Neural progenitor cell (in vitro differentiated cells): ENCODE measurements around the gene MYO5A. TPM values are rescaled to one million over a fixed set of nuclear protein-coding genes. Genes with fewer than 3 reads are reported as not detected.

Experiments used
- DNase-seq: peaks from one replicate; pipeline ENCODE4 v3.0.0-alpha.2; 2016; ENCODE audit warnings: low spot score
- H2AFZ ChIP-seq: fragments of 200-600 bp; sonication (generic); replicated peaks from 2 replicates; pipeline ENCODE4 v1.6.1; 2016; ENCODE audit warnings: antibody characterized with exemption
- H3F3A ChIP-seq: fragments of 200-600 bp; sonication (generic); 2 replicates; pipeline ENCODE4 v1.6.1; 2016; ENCODE audit warnings: antibody characterized with exemption, low read depth
- H3K27ac ChIP-seq: fragments of 200-600 bp; sonication (generic); 2 replicates; pipeline ENCODE4 v1.5.1; 2016; ENCODE audit warnings: mild to moderate bottlenecking
- H3K27me3 ChIP-seq: fragments of 200-600 bp; sonication (generic); 2 replicates; pipeline ENCODE4 v1.6.1; 2016; ENCODE audit warnings: mild to moderate bottlenecking, moderate library complexity
- H3K36me3 ChIP-seq: fragments of 200-600 bp; sonication (generic); 2 replicates; pipeline ENCODE4 v1.5.1; 2016
- H3K4me1 ChIP-seq: fragments of 200-600 bp; sonication (generic); 2 replicates; pipeline ENCODE4 v1.6.1; 2016; ENCODE audit warnings: mixed run types
- H3K4me2 ChIP-seq: fragments of 200-600 bp; sonication (generic); 2 replicates; pipeline ENCODE4 v1.6.1; 2016
- H3K4me3 ChIP-seq: fragments of 200-600 bp; sonication (generic); 2 replicates; pipeline ENCODE4 v1.5.1; 2016
- H3K79me2 ChIP-seq: fragments of 200-600 bp; sonication (generic); 2 replicates; pipeline ENCODE4 v1.6.1; 2016; ENCODE audit warnings: low read depth
- H3K9ac ChIP-seq: fragments of 200-600 bp; sonication (generic); 2 replicates; pipeline ENCODE4 v1.6.1; 2016
- H3K9me3 ChIP-seq: fragments of 200-600 bp; sonication (generic); 2 replicates; pipeline ENCODE4 v1.5.1; 2016; ENCODE audit warnings: low read depth
- H4K20me1 ChIP-seq: fragments of 200-600 bp; sonication (generic); 2 replicates; pipeline ENCODE4 v1.6.1; 2016; ENCODE audit warnings: low read depth
- H3K27ac Mint-ChIP-seq: 3 replicates; pipeline ENCODE4 v1.8.0; 2021; ENCODE audit warnings: mixed read lengths
- H3K27me3 Mint-ChIP-seq: 2 replicates; pipeline ENCODE4 v1.8.0; 2022; ENCODE audit warnings: low read depth, mild to moderate bottlenecking, inconsistent platforms, moderate library complexity, mixed read lengths; ENCODE audit not compliant: insufficient read depth
- H3K36me3 Mint-ChIP-seq: 3 replicates; pipeline ENCODE4 v1.8.0; 2021; ENCODE audit warnings: mixed read lengths
- H3K4me1 Mint-ChIP-seq: 3 replicates; pipeline ENCODE4 v1.8.0; 2021; ENCODE audit warnings: mixed read lengths
- H3K4me3 Mint-ChIP-seq: 3 replicates; pipeline ENCODE4 v1.8.0; 2021; ENCODE audit warnings: mild to moderate bottlenecking, moderate library complexity, mixed read lengths
- H3K9me3 Mint-ChIP-seq: 3 replicates; pipeline ENCODE4 v1.8.0; 2020; ENCODE audit warnings: mixed read lengths
- CTCF ChIP-seq: fragments of 200-600 bp; sonication (generic); IDR thresholded peaks from 2 replicates; pipeline ENCODE4 v1.5.1; 2017; ENCODE audit warnings: antibody characterized with exemption, mild to moderate bottlenecking
- EZH2 ChIP-seq: fragments of 200-600 bp; sonication (generic); IDR thresholded peaks from 2 replicates; pipeline ENCODE4 v1.6.1; 2017; ENCODE audit warnings: antibody characterized with exemption, mild to moderate bottlenecking, moderate library complexity
- EZH2phosphoT487 ChIP-seq: fragments of 200-600 bp; sonication (generic); IDR thresholded peaks from 2 replicates; pipeline ENCODE4 v1.6.1; 2017; ENCODE audit warnings: antibody characterized with exemption
- total RNA-seq: library from RNA; depleted of rRNA; stranded (reverse); fragments of >200 nt; gene quantifications from 2 replicates; pipeline ENCODE4 v1.2.3, GENCODE V29; 2015; ENCODE audit warnings: low replicate concordance

MYO5A gene
- total RNA-seq, 1 donor from 2014 or later: 34.3 TPM

GRCh38 chr15:52349052-52349700, 179.5 kb downstream of the MYO5A start:
- Mint-ChIP-seq H3K27me3 (no peaks in the 10 kb centered on the region), H3K9me3 (no peaks in the 10 kb centered on the region)
- H3F3A ChIP-seq: no peaks in the 10 kb centered on the region

GRCh38 chr15:52348056-52348745, 180.5 kb downstream of the MYO5A start:
- Histone ChIP-seq H3K79me2 (no peaks in the 10 kb centered on the region), H2AFZ (no peak overlapping the region), H3K9ac (no peak overlapping the region), H3K4me3 (no peak overlapping the region), H3K4me2 (no peak overlapping the region), H3K27ac (no peak overlapping the region), H3K36me3 (no peaks in the 10 kb centered on the region), H3K4me1 (no peaks in the 10 kb centered on the region), H3K9me3 (no peaks in the 10 kb centered on the region), H4K20me1 (no peaks in the 10 kb centered on the region), H3F3A (no peaks in the 10 kb centered on the region), H3K27me3 (no peaks in the 10 kb centered on the region)
- H3K4me1 Mint-ChIP-seq: no peaks in the 10 kb centered on the region
- no peak overlapping the region for H3K4me3 Mint-ChIP-seq
- no peak for TF ChIP-seq EZH2
- peaks cover 18% of the 10 kb centered on the region for H3K36me3 Mint-ChIP-seq
- no peak overlapping the region for H3K27ac Mint-ChIP-seq
- no peak for DNase-seq
- H3K9me3 Mint-ChIP-seq: no peaks in the 10 kb centered on the region
- no peaks in the 10 kb centered on the region for H3K27me3 Mint-ChIP-seq

More at GRCh38 chr15:52349052-52349700, 179.5 kb downstream of the MYO5A start:
- Histone ChIP-seq H3K4me1 (no peaks in the 10 kb centered on the region), H3K27ac (no peak overlapping the region), H3K9ac (no peak overlapping the region), H4K20me1 (no peaks in the 10 kb centered on the region), H3K9me3 (no peaks in the 10 kb centered on the region), H2AFZ (no peak overlapping the region), H3K4me3 (no peak overlapping the region), H3K79me2 (no peaks in the 10 kb centered on the region), H3K4me2 (no peak overlapping the region), H3K36me3 (no peaks in the 10 kb centered on the region), H3K27me3 (no peaks in the 10 kb centered on the region)
- H3K36me3 Mint-ChIP-seq: peaks cover 20% of the 10 kb centered on the region
- no peak overlapping the region for H3K27ac Mint-ChIP-seq
- TF ChIP-seq EZH2: no peak
- TF ChIP-seq CTCF: no peak
- no peak for TF ChIP-seq EZH2phosphoT487
- no peak for DNase-seq
- no peak overlapping the region for H3K4me3 Mint-ChIP-seq
- no peaks in the 10 kb centered on the region for H3K4me1 Mint-ChIP-seq

- H3K27me3 ChIP-seq: no peaks in the 10 kb centered on the region
- no peak overlapping the region for H3K9ac ChIP-seq
- H3K27ac ChIP-seq: no peak overlapping the region
- H3K4me3 ChIP-seq: no peak overlapping the region
- no peak overlapping the region for H2AFZ ChIP-seq
- DNase-seq: no peak
- Mint-ChIP-seq H3K27ac (no peak overlapping the region), H3K27me3 (no peaks in the 10 kb centered on the region), H3K4me3 (no peak overlapping the region), H3K9me3 (no peaks in the 10 kb centered on the region), H3K4me1 (no peaks in the 10 kb centered on the region), H3K36me3 (peaks cover 4% of the 10 kb centered on the region)
- no peaks in the 10 kb centered on the region for H3K9me3 ChIP-seq
- no peaks in the 10 kb centered on the region for H4K20me1 ChIP-seq
- no peaks in the 10 kb centered on the region for H3K4me1 ChIP-seq
- no peak overlapping the region for H3K4me2 ChIP-seq
- H3K79me2 ChIP-seq: no peaks in the 10 kb centered on the region
- H3F3A ChIP-seq: no peaks in the 10 kb centered on the region
- H3K36me3 ChIP-seq: no peaks in the 10 kb centered on the region
- TF ChIP-seq CTCF: no peak
- no peak for TF ChIP-seq EZH2
- TF ChIP-seq EZH2phosphoT487: no peak
Observed at GRCh38 chr15:52344592-52344991, 184.1 kb downstream of the MYO5A start.

GRCh38 chr15:52343831-52344230, 184.8 kb downstream of the MYO5A start:
- H3K9me3 ChIP-seq: no peaks in the 10 kb centered on the region
- no peak for TF ChIP-seq CTCF
- Mint-ChIP-seq H3K9me3 (no peaks in the 10 kb centered on the region), H3K36me3 (peaks cover 4% of the 10 kb centered on the region), H3K4me1 (no peaks in the 10 kb centered on the region), H3K4me3 (no peak overlapping the region), H3K27ac (no peak overlapping the region), H3K27me3 (no peaks in the 10 kb centered on the region)
- H3K4me1 ChIP-seq: no peaks in the 10 kb centered on the region
- no peak overlapping the region for H2AFZ ChIP-seq
- no peaks in the 10 kb centered on the region for H3F3A ChIP-seq
- H3K27me3 ChIP-seq: no peaks in the 10 kb centered on the region
- no peak overlapping the region for H3K4me3 ChIP-seq
- no peak overlapping the region for H3K9ac ChIP-seq
- no peaks in the 10 kb centered on the region for H4K20me1 ChIP-seq
- H3K4me2 ChIP-seq: no peak overlapping the region
- DNase-seq: no peak
- no peaks in the 10 kb centered on the region for H3K36me3 ChIP-seq
- H3K79me2 ChIP-seq: no peaks in the 10 kb centered on the region
- H3K27ac ChIP-seq: no peak overlapping the region
